Mucosa of rectum (tissue), 2 donors: ENCODE data around the gene PPM1F.
"Not testable (repeated sequence)": the region's sequence is repeated elsewhere in the genome, so short reads cannot be mapped to it uniquely, and the experiment has no call there.

ENCODE experiments used
- H3K27ac ChIP-seq, 2 donors: one replicate each; pipeline ENCODE4 v1.7.0; 2013; ENCODE audit warnings: inconsistent platforms in 2 of 2, low read depth in 2 of 2, low read length in 2 of 2
- H3K27me3 ChIP-seq, 2 donors: one replicate each; pipeline ENCODE4 v1.7.0; 2013; ENCODE audit warnings: low read length in 2 of 2; ENCODE audit not compliant: control insufficient read depth in 2 of 2, insufficient read depth in 2 of 2
- H3K36me3 ChIP-seq, 2 donors: one replicate each; pipeline ENCODE4 v1.7.0; 2013; ENCODE audit warnings: low read length in 2 of 2; ENCODE audit not compliant: control insufficient read depth in 2 of 2, insufficient read depth in 2 of 2
- H3K4me1 ChIP-seq, 2 donors: one replicate each; pipeline ENCODE4 v1.7.0; 2013; ENCODE audit warnings: low read length in 2 of 2, mild to moderate bottlenecking in 1 of 2; ENCODE audit not compliant: control insufficient read depth in 2 of 2, insufficient read depth in 2 of 2
- H3K4me3 ChIP-seq, 2 donors: one replicate each; pipeline ENCODE4 v1.7.0; 2013; ENCODE audit warnings: low read length in 2 of 2
- H3K9ac ChIP-seq, 2 donors: one replicate each; pipeline ENCODE4 v1.7.0; 2013; ENCODE audit warnings: low read length in 2 of 2, low read depth in 1 of 2, mild to moderate bottlenecking in 1 of 2
- H3K9me3 ChIP-seq, 2 donors: one replicate each; pipeline ENCODE4 v1.7.0; 2013; ENCODE audit warnings: low read length in 2 of 2; ENCODE audit not compliant: control insufficient read depth in 2 of 2
- donor health status: healthy.
- donor health status: Normal muscosa, but diverticular disease.

PPM1F gene

DNA sequence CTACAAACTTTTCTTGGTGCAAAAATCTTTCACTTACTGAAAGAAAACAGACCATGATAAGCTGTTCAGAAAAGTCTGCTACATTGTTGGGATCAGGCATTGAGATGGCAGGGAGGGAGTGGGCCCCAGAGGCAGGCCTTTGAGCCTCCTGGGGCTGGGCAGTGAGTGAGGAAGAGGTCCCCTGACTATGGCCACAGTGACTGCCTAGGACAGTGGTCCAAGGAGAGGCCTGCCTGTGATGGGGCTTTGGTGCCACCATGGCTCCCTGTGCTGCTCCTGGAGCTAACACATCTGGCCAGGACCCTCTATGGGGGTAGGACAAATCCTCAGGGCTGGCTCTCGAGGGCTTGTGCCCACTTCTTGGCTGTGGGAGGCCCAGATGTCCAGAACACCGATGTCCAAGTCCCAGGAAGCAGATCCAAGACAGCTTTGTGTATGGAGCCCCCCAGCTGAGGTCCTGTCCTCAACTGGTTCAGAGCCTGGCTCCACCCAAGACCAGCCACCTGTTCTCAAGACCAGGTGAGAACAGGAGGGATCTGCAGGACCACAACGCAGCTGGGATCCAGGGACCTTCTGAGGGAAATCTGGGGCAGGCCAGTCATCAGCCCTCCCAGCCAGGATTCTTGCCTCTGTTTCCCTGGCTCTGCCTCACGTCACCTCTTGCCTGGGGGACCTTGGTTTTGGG, 36.9 kb downstream of the PPM1F start:
- Histone ChIP-seq H3K9me3 (no peaks in the 10 kb centered on the region), H3K4me3 (no peak overlapping the region), H3K9ac (no peak overlapping the region), H3K4me1 (no peaks in the 10 kb centered on the region), H3K27me3 (no peaks in the 10 kb centered on the region), H3K27ac (no peak overlapping the region), H3K36me3 (no peaks in the 10 kb centered on the region)

DNA sequence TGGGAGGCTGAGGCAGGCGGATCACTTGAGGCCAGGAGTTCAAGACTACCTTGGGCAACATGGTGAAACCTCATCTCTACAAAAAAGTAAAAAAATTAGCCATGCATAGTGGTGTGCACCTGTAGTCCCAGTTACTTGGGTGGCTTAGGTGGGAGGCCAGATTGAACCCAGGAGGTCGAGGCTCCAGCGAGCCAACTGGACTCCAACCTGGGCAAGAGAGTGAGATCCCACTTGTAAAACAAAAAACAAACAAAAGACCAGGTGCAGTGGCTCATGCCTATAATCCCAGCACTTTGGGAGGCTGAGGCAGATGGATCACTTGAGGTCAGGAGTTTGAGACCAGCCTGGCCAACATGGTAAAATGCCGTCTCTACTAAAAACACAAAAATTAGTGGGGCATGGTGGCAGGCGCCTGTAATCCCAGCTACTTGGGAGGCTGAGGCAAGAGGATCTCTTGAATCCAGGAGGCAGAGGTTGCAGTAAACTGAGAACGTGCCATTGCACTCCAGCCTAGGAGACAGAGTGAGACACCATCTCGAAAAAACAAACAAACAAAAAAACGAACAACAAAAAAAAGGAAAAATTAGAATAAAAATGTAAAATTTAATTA, 38.5 kb downstream of the PPM1F start:
- H3K9me3 ChIP-seq, H3K36me3 ChIP-seq, H3K9ac ChIP-seq, H3K27ac ChIP-seq, H3K4me3 ChIP-seq, H3K4me1 ChIP-seq, H3K27me3 ChIP-seq: not testable (repeated sequence)

DNA sequence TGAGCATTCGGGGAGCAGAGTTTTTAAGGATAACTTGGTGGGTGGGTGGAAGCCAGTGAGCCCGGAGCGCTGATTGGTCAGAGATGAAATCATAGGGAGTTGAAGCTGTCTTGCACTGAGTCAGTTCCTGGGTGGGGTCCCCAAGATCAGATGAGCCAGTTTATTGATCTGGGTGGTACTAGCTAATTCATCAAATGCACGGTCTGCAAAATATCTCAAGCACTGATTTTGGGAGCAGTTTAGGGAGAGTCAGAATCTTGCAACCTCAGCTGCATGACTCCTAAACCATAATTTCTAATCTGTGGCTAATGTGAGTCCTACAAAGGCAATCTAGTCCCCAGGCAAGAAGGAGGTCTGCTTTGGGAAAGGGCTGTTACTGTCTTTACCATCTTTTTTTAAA, 42.3 kb downstream of the PPM1F start:
- not testable (repeated sequence) for H3K9me3 ChIP-seq, H3K4me3 ChIP-seq, H3K4me1 ChIP-seq, H3K9ac ChIP-seq, H3K27ac ChIP-seq, H3K36me3 ChIP-seq, H3K27me3 ChIP-seq

DNA sequence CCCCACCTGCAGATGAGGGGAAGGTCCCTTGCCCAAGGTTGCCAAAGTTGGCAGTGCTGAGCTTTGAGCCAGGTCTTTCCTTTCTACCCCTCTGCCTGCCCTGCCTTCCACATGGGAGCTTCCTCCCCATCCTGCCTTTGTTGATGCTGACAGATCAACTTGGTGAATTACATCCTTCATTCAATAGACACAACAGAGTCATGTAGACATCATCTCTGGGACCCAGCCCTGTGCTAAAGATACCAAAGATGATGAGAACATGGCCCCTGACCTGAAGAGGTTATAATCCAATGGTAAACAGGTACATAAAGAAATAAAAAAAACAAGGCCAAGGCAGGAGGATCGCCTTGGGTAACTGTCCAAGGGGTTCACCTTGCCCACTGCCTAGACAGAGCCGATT, 42.8 kb downstream of the PPM1F start:
- H3K9ac ChIP-seq = no peak overlapping the region
- no peaks in the 10 kb centered on the region for H3K4me1 ChIP-seq
- H3K36me3 ChIP-seq = no peaks in the 10 kb centered on the region
- H3K4me3 ChIP-seq = no peak overlapping the region
- H3K9me3 ChIP-seq = no peaks in the 10 kb centered on the region
- H3K27ac ChIP-seq = no peak overlapping the region
- no peaks in the 10 kb centered on the region for H3K27me3 ChIP-seq

DNA sequence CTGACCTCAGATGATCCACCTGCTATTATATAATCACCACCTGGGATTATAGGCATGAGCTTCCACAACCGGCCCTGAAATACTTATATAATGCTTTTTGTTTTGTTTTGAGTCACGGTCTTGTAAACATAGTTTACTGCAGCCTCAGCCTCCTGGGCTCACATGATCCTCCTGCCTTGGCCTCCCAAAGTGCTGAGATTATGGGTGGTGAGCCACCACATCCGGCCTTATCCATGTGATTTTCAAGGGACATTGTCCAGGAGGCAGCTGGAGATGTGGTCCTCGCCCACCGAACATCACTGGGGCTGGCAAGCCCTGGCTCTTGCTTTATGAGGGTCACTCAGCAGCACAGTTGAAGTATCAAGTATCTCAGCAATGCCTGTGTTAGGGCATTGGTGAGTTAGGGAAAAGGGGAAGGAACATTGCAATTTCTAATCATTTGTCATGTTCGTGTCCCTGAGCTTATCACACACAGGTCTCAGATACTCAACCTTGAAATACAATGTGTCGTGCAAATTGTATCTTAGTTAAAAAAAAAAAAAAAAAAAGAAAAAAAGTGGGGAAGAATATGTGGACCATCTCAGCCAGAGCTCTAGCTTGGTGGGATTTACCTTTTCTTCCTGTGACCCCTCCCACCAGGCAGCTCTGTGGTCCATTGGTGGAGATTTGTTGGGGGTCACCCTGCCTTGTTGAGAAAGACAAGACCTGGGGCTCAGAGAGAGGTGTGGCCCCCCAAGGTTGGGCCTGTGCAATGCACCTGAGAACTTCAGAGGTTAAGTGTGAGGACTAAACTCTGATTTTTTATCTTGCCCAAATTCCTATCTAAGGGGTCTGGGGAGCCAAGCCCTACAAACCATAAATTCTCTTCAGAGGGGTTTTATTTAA, 44.8 kb downstream of the PPM1F start:
- H3K27me3 ChIP-seq = no peaks in the 10 kb centered on the region
- no peak overlapping the region for H3K27ac ChIP-seq
- no peaks in the 10 kb centered on the region for H3K9me3 ChIP-seq
- no peak overlapping the region for H3K4me3 ChIP-seq
- no peak overlapping the region for H3K9ac ChIP-seq
- no peaks in the 10 kb centered on the region for H3K36me3 ChIP-seq
- no peaks in the 10 kb centered on the region for H3K4me1 ChIP-seq

DNA sequence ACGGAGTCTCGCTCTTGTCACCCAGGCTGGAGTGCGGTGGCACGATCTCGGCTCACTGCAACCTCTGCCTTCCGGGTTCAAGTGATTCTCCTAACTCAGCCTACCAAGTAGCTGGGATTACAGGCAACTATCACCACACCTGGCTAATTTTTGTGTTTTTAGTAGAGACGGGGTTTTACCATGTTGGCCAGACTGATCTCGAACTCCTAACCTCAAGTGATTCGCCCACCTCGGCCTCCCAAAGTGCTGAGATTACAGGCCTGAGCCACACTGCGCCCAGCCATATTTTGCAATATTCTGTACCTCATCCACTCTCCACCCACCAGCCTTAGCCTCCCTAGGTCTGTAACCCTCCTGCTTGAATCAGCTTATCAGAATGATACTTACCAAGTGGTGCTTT, 47.4 kb downstream of the PPM1F start:
- not testable (repeated sequence) for H3K9me3 ChIP-seq, H3K27ac ChIP-seq, H3K36me3 ChIP-seq

DNA sequence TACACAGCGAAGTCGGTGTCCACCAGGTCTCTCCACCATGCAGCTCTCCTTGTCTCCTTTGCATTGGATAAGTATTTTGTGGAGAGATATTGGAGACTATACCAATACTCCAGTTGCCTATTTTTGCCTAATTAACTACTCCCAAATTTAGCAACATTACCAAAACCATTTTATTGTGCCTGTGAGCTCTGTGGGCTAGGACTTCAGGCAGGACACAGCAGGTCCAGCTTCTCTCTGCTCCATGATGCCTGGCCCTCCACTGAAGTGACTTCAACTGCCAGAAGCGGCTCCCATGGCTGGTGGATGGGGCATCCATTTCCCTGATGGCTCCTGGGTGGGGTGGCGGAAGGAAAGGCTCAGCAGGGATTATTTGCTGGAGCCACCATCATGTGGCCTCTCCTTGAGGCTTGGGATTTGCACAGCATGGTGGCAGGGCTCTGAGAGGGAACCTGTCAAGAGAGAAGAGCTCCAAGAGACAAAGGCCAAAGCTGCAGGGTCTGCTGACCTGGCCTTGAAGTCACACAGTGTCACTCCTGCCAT, 48.3 kb downstream of the PPM1F start:
- Histone ChIP-seq H3K9me3 (no peaks in the 10 kb centered on the region), H3K4me1 (no peaks in the 10 kb centered on the region), H3K27ac (no peak overlapping the region), H3K9ac (no peak overlapping the region), H3K4me3 (no peak overlapping the region), H3K36me3 (no peaks in the 10 kb centered on the region), H3K27me3 (no peaks in the 10 kb centered on the region)

More for the DNA sequence above, 47.4 kb downstream of the PPM1F start:
- not testable (repeated sequence) for H3K27me3 ChIP-seq, H3K9ac ChIP-seq, H3K4me1 ChIP-seq, H3K4me3 ChIP-seq

DNA sequence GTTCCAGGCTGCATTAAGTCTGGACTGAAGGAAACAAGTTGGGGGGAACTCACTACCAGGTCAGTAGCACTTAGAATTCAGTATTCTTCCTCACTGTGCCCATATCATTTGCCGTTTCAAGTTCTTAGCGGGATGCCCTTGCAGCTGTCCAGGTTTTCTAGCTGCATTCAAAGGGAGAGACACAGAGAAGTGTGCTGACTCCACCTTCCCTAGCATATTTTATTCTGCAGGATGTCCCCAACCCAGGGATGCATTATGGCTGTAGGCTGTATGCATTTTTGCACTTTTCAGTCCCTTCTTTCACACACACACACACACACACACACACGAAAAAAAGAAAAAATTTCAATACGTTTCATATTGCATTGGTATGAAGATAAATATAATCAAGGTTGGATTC, 49.4 kb downstream of the PPM1F start:
- Histone ChIP-seq H3K27ac (no peak overlapping the region), H3K9me3 (no peaks in the 10 kb centered on the region), H3K27me3 (no peaks in the 10 kb centered on the region), H3K36me3 (no peaks in the 10 kb centered on the region), H3K4me3 (no peak overlapping the region), H3K9ac (no peak overlapping the region), H3K4me1 (no peaks in the 10 kb centered on the region)

DNA sequence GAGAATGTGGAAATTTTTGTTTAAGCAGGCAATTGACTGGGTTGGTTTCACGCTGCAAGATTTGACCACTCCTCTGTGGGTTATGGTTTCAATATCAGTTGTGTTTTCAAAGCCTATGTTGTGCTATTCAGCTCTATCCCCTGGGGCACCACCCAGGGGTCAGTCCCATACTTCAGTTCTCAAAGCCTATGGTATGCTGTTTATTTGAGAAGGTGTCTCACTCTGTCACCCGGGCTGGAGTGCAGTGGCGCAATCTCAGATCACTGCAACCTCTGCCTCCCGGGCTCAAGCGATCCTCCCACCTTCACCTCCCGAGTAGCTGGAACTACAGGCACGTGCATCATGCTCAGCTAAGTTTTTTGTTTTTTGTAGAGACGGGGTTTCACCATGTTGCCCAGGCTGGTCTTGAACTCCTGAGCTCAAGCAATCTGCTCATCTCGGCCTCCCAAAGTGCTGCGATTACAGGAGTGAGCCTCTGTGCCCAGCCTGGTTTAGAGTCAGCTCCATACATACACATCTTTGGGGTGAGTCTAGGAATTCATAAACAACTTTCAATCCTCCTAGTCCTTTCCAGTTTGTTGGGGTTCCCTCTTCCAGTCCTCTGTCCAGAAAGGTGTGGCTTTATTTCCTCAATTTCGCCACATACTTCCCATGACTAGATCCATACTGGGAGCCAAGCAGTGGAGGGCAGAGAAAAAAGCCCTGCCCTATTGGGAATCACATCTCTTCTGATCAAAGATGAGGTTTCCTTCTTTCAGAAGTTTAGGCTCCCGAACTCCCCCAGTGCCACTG, 50.2 kb downstream of the PPM1F start:
- no peaks in the 10 kb centered on the region for H3K36me3 ChIP-seq
- H3K27ac ChIP-seq = no peak overlapping the region
- H3K4me1 ChIP-seq = no peaks in the 10 kb centered on the region
- H3K27me3 ChIP-seq = no peaks in the 10 kb centered on the region
- no peak overlapping the region for H3K9ac ChIP-seq
- H3K9me3 ChIP-seq = no peaks in the 10 kb centered on the region
- H3K4me3 ChIP-seq = no peak overlapping the region
